IgD-negative memory B cell (primary cell): Measurements from ENCODE around the gene OR1S1. TPM values are rescaled to one million over a fixed set of nuclear protein-coding genes. Genes with fewer than 3 reads are reported as not detected.
"Not testable (repeated sequence)": the region's sequence is repeated elsewhere in the genome, so short reads cannot be mapped to it uniquely, and the experiment has no call there.

Experiments
- H3K27ac Mint-ChIP-seq, 3 donors: one replicate each; pipeline ENCODE4 v1.8.0; 2020 to 2022; ENCODE audit warnings: mild to moderate bottlenecking in 3 of 3, mixed read lengths in 3 of 3, moderate library complexity in 1 of 3
- H3K27me3 Mint-ChIP-seq: one replicate; pipeline ENCODE4 v1.8.0; 2021; ENCODE audit warnings: mixed read lengths
- H3K36me3 Mint-ChIP-seq: one replicate; pipeline ENCODE4 v1.8.0; 2020; ENCODE audit warnings: mild to moderate bottlenecking, mixed read lengths
- H3K4me1 Mint-ChIP-seq, 3 donors: one replicate each; pipeline ENCODE4 v1.8.0; 2020 to 2022; ENCODE audit warnings: mixed read lengths in 3 of 3, mild to moderate bottlenecking in 1 of 3
- H3K4me3 Mint-ChIP-seq, 4 donors: one replicate each; pipeline ENCODE4 v1.8.0; 2020 to 2022; ENCODE audit warnings: mild to moderate bottlenecking in 4 of 4, mixed read lengths in 4 of 4, moderate library complexity in 3 of 4
- H3K9me3 Mint-ChIP-seq, 3 donors: one replicate each; pipeline ENCODE4 v1.8.0; 2020 to 2021; ENCODE audit warnings: mixed read lengths in 3 of 3, mild to moderate bottlenecking in 1 of 3
- polyA plus RNA-seq: library from polyadenylated mRNA; unstranded; fragments of 300-500 nt; fragmentation: Illumina TruSeq; gene quantifications from one replicate; pipeline ENCODE4 v1.2.3, GENCODE V29; 2021

The OR1S1 gene
- polyA plus RNA-seq: not detected

- not testable (repeated sequence) for H3K27me3 Mint-ChIP-seq, H3K9me3 Mint-ChIP-seq, H3K36me3 Mint-ChIP-seq, H3K4me1 Mint-ChIP-seq, H3K27ac Mint-ChIP-seq, H3K4me3 Mint-ChIP-seq
Observed at GRCh38 chr11:58212420-58212819, at the start of gene OR1S1. Gene OR1S1, plus strand, starts transcription at chr11:58212720.

DNA sequence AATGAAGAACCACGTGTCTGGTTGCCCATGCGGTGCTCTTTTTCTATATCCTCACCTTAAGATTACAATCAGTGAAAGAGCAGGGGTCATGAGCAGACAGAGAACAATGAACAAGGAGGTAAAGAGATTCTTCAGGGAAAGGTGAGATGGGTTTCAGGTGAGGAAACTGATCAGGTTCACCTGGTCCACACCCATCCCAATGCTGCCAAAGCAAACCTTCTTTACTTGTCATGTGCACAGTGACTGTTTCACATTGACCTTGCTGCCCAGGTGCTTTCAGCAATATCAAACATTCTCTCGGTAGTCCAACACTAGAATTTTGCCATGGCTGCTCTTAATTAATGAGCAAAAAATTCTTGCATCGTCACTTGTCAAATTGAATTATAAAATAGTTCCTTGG is 48.1 kb upstream of the OR1S1 start:
- Mint-ChIP-seq H3K36me3 (no peaks in the 10 kb centered on the region), H3K4me3 (no peak overlapping the region), H3K4me1 (no peaks in the 10 kb centered on the region), H3K9me3 (peaks cover 0 to 6% (median 4%) of the 10 kb centered on the region in 3 donors), H3K27me3 (no peaks in the 10 kb centered on the region), H3K27ac (no peak overlapping the region)

GRCh38 chr11:58164990-58165389 is 47.5 kb upstream of the OR1S1 start:
- Mint-ChIP-seq H3K4me1 (no peaks in the 10 kb centered on the region), H3K4me3 (no peak overlapping the region), H3K9me3 (peaks cover 0 to 4% (median 3%) of the 10 kb centered on the region in 3 donors), H3K27me3 (peaks cover 2% of the 10 kb centered on the region), H3K36me3 (no peaks in the 10 kb centered on the region), H3K27ac (no peak overlapping the region)

DNA sequence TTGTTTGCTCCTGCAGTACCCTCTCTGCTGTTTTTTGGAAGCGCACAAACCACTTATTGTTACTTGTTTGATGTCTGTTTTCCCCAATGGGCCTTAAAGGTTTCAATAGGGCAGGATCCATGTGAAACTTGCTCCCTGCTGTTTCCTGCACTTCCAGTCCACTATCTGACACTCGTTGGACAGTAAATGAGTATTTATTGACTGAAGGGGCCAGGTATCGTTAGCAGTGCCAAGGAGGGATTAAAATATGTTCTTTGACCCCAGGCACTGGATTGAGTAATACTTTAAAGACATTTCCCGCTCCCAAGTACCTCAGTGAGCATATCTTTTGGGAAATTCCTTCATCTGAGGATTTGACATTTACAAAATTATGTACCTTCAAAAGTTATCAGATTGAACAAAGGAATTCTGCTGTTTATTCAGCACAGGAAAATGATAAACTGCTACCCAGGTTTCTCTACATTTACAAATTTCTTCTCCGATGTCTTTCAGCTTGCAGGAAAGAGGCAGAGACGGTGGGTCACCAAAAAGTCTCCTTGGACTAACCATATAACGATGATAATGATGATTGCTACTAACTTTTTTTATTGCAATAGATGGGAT is 46.9 kb upstream of the OR1S1 start:
- Mint-ChIP-seq H3K36me3 (no peaks in the 10 kb centered on the region), H3K27ac (no peak overlapping the region), H3K27me3 (peaks cover 2% of the 10 kb centered on the region), H3K9me3 (no peaks in the 10 kb centered on the region), H3K4me3 (no peak overlapping the region), H3K4me1 (no peaks in the 10 kb centered on the region)

GRCh38 chr11:58177409-58178054 is 35.0 kb upstream of the OR1S1 start:
- Mint-ChIP-seq H3K27me3 (peaks cover 16% of the 10 kb centered on the region), H3K36me3 (peaks cover 5% of the 10 kb centered on the region), H3K4me1 (no peaks in the 10 kb centered on the region), H3K27ac (no peak overlapping the region), H3K4me3 (no peak overlapping the region), H3K9me3 (no peaks in the 10 kb centered on the region)

DNA sequence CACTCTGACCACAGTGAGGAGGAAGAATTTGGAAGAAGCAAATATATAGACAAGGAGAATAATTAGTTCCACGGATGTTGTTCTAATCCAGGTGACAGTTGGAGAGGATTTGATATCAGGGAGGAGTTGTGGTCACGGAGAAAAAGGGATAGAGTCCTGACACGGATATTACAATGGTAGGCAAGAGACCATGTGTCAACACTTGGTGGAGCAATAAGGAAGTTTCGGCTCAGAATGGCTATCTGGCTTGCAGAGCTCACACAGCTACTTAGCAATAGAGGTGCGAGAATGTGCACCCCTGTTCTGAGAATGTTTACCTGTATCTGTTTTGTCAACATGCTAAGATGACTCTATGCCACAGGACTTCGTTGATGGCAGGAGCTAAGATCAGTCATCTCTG is 34.1 kb upstream of the OR1S1 start:
- Mint-ChIP-seq H3K27me3 (peaks cover 16% of the 10 kb centered on the region), H3K4me3 (no peak overlapping the region), H3K36me3 (peaks cover 5% of the 10 kb centered on the region), H3K27ac (no peak overlapping the region), H3K4me1 (no peaks in the 10 kb centered on the region), H3K9me3 (no peaks in the 10 kb centered on the region)

DNA sequence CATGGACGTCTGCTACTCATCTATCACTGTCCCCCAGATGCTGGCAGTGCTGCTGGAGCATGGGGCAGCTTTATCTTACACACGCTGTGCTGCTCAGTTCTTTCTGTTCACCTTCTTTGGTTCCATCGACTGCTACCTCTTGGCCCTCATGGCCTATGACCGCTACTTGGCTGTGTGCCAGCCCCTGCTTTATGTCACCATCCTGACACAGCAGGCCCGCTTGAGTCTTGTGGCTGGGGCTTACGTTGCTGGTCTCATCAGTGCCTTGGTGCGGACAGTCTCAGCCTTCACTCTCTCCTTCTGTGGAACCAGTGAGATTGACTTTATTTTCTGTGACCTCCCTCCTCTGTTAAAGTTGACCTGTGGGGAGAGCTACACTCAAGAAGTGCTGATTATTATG is 32.9 kb upstream of the OR1S1 start:
- Mint-ChIP-seq H3K4me1 (no peaks in the 10 kb centered on the region), H3K27ac (no peak overlapping the region), H3K27me3 (peaks cover 16% of the 10 kb centered on the region), H3K36me3 (peaks cover 5% of the 10 kb centered on the region), H3K9me3 (no peaks in the 10 kb centered on the region), H3K4me3 (no peak overlapping the region)

GRCh38 chr11:58186938-58187337 is 25.6 kb upstream of the OR1S1 start:
- Mint-ChIP-seq H3K36me3 (no peaks in the 10 kb centered on the region), H3K27ac (no peak overlapping the region), H3K27me3 (peaks cover 2% of the 10 kb centered on the region), H3K4me1 (no peaks in the 10 kb centered on the region), H3K9me3 (no peaks in the 10 kb centered on the region), H3K4me3 (no peak overlapping the region)

- H3K27me3 Mint-ChIP-seq: peaks cover 2% of the 10 kb centered on the region
- H3K4me3 Mint-ChIP-seq: no peak within 1 kb of the TSS
- H3K36me3 Mint-ChIP-seq: no peaks in the 10 kb centered on the region
- no peaks in the 10 kb centered on the region for H3K9me3 Mint-ChIP-seq
- no peak within 1 kb of the TSS for H3K27ac Mint-ChIP-seq
- H3K4me1 Mint-ChIP-seq: no peaks in the 10 kb centered on the region
Observed at GRCh38 chr11:58188770-58189169, 23.8 kb upstream of the OR1S1 start, which contains the start of gene OR9Q2. Gene OR9Q2, plus strand, starts transcription at chr11:58189070. Its CDS starts 1,421 bp downstream, at chr11:58190491.

- H3K27ac Mint-ChIP-seq: no peak overlapping the region
- no peak overlapping the region for H3K4me3 Mint-ChIP-seq
- H3K4me1 Mint-ChIP-seq: no peaks in the 10 kb centered on the region
- no peaks in the 10 kb centered on the region for H3K36me3 Mint-ChIP-seq
- peaks cover 2% of the 10 kb centered on the region for H3K27me3 Mint-ChIP-seq
- peaks cover 0 to 12% (median 2%) of the 10 kb centered on the region in 3 donors for H3K9me3 Mint-ChIP-seq
Observed at GRCh38 chr11:58192229-58192628, 20.3 kb upstream of the OR1S1 start.

DNA sequence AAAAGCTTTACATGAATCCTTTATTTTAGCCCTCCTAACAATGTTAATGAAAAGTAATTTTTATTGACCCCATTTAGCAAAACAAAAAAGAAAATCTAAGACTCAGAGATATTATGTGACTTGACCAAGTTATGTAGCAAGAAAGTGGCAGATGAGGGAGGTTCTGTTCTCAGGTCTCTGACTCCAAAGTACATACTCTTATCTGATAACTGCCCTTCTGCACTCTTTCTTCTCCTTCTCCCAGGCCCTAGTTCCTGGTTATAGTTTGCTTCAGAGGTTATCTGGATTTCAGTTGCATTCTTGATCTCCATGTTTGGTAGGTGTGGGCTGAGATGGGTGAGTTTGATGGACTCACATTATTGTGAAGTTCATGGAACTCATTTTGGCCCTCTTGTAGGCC is 19.1 kb upstream of the OR1S1 start:
- Mint-ChIP-seq H3K27ac (no peak overlapping the region), H3K9me3 (peaks cover 2 to 18% (median 3%) of the 10 kb centered on the region in 3 donors), H3K27me3 (peaks cover 2% of the 10 kb centered on the region), H3K4me1 (no peaks in the 10 kb centered on the region), H3K36me3 (no peaks in the 10 kb centered on the region), H3K4me3 (no peak overlapping the region)

DNA sequence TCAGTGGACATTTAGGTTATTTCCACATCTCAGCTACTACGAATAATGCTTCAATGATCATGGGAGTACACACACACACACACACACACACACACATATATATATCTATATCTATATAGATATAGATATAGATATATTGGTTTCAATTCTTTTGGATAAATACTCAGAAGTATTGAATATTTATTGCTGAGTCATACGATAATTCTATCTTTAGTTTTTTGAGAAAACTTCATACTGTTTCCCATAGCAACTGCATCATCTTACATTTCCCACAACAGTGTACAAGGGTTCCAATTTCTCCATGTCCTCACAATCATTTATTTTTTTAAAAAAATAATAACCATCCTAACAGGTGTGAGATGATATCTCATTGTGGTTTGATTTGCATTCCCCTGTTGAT is 16.6 kb upstream of the OR1S1 start:
- no peaks in the 10 kb centered on the region for H3K27me3 Mint-ChIP-seq
- no peaks in the 10 kb centered on the region for H3K36me3 Mint-ChIP-seq
- no peak overlapping the region for H3K27ac Mint-ChIP-seq
- no peaks in the 10 kb centered on the region for H3K4me1 Mint-ChIP-seq
- H3K4me3 Mint-ChIP-seq: no peak overlapping the region
- H3K9me3 Mint-ChIP-seq: peaks cover 2 to 18% (median 3%) of the 10 kb centered on the region in 3 donors

GRCh38 chr11:58199271-58199670 is 13.2 kb upstream of the OR1S1 start:
- peak overlapping the region in 1 of 3 donors; percentile 20 for H3K27ac Mint-ChIP-seq
- H3K9me3 Mint-ChIP-seq: peaks cover 4 to 18% (median 4%) of the 10 kb centered on the region in 3 donors
- no peak overlapping the region for H3K4me3 Mint-ChIP-seq
- H3K36me3 Mint-ChIP-seq: no peaks in the 10 kb centered on the region
- no peaks in the 10 kb centered on the region for H3K27me3 Mint-ChIP-seq
- H3K4me1 Mint-ChIP-seq: no peaks in the 10 kb centered on the region

DNA sequence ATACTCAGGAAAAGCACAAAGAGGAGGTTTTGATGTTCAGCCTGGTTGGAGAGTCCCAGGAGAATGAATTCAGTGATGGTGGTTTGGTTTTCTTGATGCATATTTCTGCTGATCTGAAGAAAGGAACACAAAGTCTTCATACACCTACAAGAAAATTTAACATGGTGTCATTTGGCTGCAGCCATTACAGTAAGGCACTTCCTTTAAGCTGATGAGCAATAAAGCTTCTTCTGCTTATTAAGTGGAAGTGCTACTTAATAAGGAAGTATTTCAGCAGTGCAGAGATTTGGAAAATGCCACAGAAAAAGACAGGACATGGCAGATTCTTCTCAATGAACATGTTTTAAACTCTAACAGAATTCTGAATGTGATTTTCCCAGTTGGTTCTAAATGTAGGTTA is 8.5 kb upstream of the OR1S1 start, which contains the start of gene OR1S2:
Gene OR1S2 (minus strand): TSS at position 101 of the 400 bp plus-strand sequence. CDS start 0 bp downstream, at position 101.
- Mint-ChIP-seq H3K36me3 (no peaks in the 10 kb centered on the region), H3K4me1 (no peaks in the 10 kb centered on the region), H3K4me3 (no peak within 1 kb of the TSS), H3K27me3 (peaks cover 1% of the 10 kb centered on the region), H3K27ac (peak within 1 kb of the TSS in 1 of 3 donors; percentile 48), H3K9me3 (peaks cover 0 to 2% (median 1%) of the 10 kb centered on the region in 3 donors)

DNA sequence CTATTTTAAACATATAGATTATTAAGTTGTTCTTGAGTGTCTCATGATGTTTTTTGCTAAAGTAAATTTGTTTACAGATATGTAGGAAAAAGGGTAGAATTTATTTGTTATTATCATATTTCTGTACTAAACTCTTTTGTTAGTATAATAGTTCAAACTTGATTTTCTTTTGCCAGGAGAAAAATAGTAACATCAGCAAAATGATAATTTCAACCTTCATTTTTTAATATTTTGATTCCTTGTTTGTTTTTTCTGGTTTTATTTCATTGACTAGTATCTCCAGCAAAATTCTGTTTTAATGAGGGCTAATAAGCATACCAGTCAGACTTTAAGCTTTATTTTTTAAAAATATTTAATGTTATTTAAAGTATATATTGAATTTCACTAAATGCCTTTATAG is 4.0 kb downstream of the OR1S1 start:
- Mint-ChIP-seq H3K4me3 (no peak overlapping the region), H3K9me3 (peaks cover 0 to 6% (median 0%) of the 10 kb centered on the region in 3 donors), H3K36me3 (peaks cover 2% of the 10 kb centered on the region), H3K27me3 (peaks cover 2% of the 10 kb centered on the region), H3K4me1 (no peaks in the 10 kb centered on the region), H3K27ac (no peak overlapping the region)

DNA sequence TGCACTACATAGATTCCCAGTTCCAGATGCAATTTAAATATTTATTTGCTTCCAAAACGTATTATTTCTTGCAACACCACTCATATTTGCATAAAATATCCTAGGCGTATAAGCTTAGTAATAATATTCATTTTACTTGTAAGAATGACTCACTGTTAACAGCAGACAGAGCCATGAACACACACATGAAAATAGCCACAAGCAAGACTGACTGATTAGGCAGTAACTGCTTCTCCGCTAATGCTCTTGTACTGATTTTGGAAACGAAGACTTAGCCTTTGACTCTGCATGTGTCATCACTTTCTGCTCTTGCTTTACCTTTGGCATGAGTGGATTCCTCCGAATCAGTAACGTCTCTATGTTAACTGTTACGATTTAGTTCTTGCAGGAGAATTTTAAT is 10.2 kb downstream of the OR1S1 start:
- peaks cover 0 to 2% (median 0%) of the 10 kb centered on the region in 3 donors for H3K9me3 Mint-ChIP-seq
- H3K4me3 Mint-ChIP-seq: no peak overlapping the region
- no peaks in the 10 kb centered on the region for H3K4me1 Mint-ChIP-seq
- H3K27ac Mint-ChIP-seq: no peak overlapping the region
- peaks cover 2% of the 10 kb centered on the region for H3K36me3 Mint-ChIP-seq
- H3K27me3 Mint-ChIP-seq: no peaks in the 10 kb centered on the region
